ENCODE results near the gene ZNF488. TPM values are rescaled to one million over a fixed set of nuclear protein-coding genes. Genes with fewer than 3 reads are reported as not detected.

The ZNF488 gene
- total and polyA plus RNA-seq, 7 donors: 0.16 to 0.82 (median 0.65) TPM; not detected in 3

- Histone ChIP-seq H3K36me3 (no peaks in the 10 kb centered on the region), H3K4me1 (peaks cover 0 to 21% (median 15%) of the 10 kb centered on the region in 4 donors), H3K9me3 (no peaks in the 10 kb centered on the region), H3K4me3 (no peak overlapping the region), H3K27me3 (no peaks in the 10 kb centered on the region), H3K27ac (no peak overlapping the region)
- no peak for DNase-seq
- whole genome bisulfite sequencing, 2 donors: 82 to 91% methylated on average over 4 of the region's 4 CpGs
- TF ChIP-seq CTCF (IDR thresholded peaks at IDR 0.05) (no peak), POLR2AphosphoS5 (IDR thresholded peaks at IDR 0.05) (no peak), EP300 (IDR thresholded peaks at IDR 0.05) (no peak)
- intact Hi-C loops (cut with DNase I): no loop called here
These were observed 22.4 kb upstream of the ZNF488 start for GRCh38 chr10:47406548-47406869.

- TF ChIP-seq EP300 (IDR thresholded peaks at IDR 0.05): no peak
- no peak for TF ChIP-seq CTCF (IDR thresholded peaks at IDR 0.05)
- TF ChIP-seq POLR2A (IDR thresholded peaks at IDR 0.05): no peak
- TF ChIP-seq POLR2AphosphoS5 (IDR thresholded peaks at IDR 0.05): no peak
- Histone ChIP-seq H3K27me3 (no peaks in the 10 kb centered on the region), H3K9me3 (no peaks in the 10 kb centered on the region), H3K4me1 (peaks cover 0 to 21% (median 15%) of the 10 kb centered on the region in 4 donors), H3K27ac (no peak overlapping the region), H3K4me3 (no peak overlapping the region), H3K36me3 (no peaks in the 10 kb centered on the region)
- intact Hi-C loops (cut with DNase I): no loop called here
- DNase-seq: no peak
- 91 to 93% methylated on average over 11 of the region's 11 CpGs for WGBS, 2 donors
These were observed 21.9 kb upstream of the ZNF488 start for GRCh38 chr10:47405857-47406547.

GRCh38 chr10:47404937-47405336 is 20.8 kb upstream of the ZNF488 start:
- Histone ChIP-seq H3K4me1 (peaks cover 0 to 21% (median 15%) of the 10 kb centered on the region in 4 donors), H3K27ac (no peak overlapping the region), H3K9me3 (no peaks in the 10 kb centered on the region), H3K36me3 (no peaks in the 10 kb centered on the region), H3K4me3 (no peak overlapping the region), H3K27me3 (no peaks in the 10 kb centered on the region)
- 97 to 98% methylated on average over 2 of the region's 2 CpGs for WGBS, 2 donors
- DNase-seq: no peak
- TF ChIP-seq CTCF (IDR thresholded peaks at IDR 0.05) (no peak), POLR2AphosphoS5 (IDR thresholded peaks at IDR 0.05) (no peak), EP300 (IDR thresholded peaks at IDR 0.05) (no peak), POLR2A (IDR thresholded peaks at IDR 0.05) (no peak)
- intact Hi-C loops (cut with DNase I): no loop called here

GRCh38 chr10:47404446-47404845 is 20.4 kb upstream of the ZNF488 start:
- no peak for DNase-seq
- no peaks in the 10 kb centered on the region for H3K9me3 ChIP-seq
- no peaks in the 10 kb centered on the region for H3K36me3 ChIP-seq
- intact Hi-C loops (cut with DNase I): no loop called here
- no peak overlapping the region for H3K4me3 ChIP-seq
- peaks cover 0 to 21% (median 15%) of the 10 kb centered on the region in 4 donors for H3K4me1 ChIP-seq
- no peaks in the 10 kb centered on the region for H3K27me3 ChIP-seq
- TF ChIP-seq POLR2A (IDR thresholded peaks at IDR 0.05) (no peak), EP300 (IDR thresholded peaks at IDR 0.05) (no peak), CTCF (IDR thresholded peaks at IDR 0.05) (no peak), POLR2AphosphoS5 (IDR thresholded peaks at IDR 0.05) (no peak)
- H3K27ac ChIP-seq: no peak overlapping the region
- 88 to 93% methylated on average over 6 of the region's 6 CpGs for WGBS, 2 donors
